Vagina (tissue), 2 donors: ENCODE results near the gene IRAK1.

Source experiments
- POLR2A ChIP-seq, 2 donors: fragments of 450-650 bp; IDR thresholded peaks; one replicate each; pipeline ENCODE4 v1.6.1; 2017; ENCODE audit warnings: antibody characterized with exemption in 2 of 2, mild to moderate bottlenecking in 2 of 2, moderate library complexity in 2 of 2
- TF ChIP-seq, protein P1 (sequence below), 3 experiments: fragments of 450-650 bp in 2 of 3; fragments of 200-600 bp in 1 of 3; sonication (generic) in 1 of 3; IDR thresholded peaks; one replicate each; pipeline ENCODE4 v1.5.1; 2017 to 2019; ENCODE audit warnings: antibody characterized with exemption in 3 of 3, mild to moderate bottlenecking in 2 of 3, moderate library complexity in 2 of 3

GRCh38 chrX:154032653-154033052 lies 13.0 kb upstream of the IRAK1 start:
- TF ChIP-seq, protein P1, sequence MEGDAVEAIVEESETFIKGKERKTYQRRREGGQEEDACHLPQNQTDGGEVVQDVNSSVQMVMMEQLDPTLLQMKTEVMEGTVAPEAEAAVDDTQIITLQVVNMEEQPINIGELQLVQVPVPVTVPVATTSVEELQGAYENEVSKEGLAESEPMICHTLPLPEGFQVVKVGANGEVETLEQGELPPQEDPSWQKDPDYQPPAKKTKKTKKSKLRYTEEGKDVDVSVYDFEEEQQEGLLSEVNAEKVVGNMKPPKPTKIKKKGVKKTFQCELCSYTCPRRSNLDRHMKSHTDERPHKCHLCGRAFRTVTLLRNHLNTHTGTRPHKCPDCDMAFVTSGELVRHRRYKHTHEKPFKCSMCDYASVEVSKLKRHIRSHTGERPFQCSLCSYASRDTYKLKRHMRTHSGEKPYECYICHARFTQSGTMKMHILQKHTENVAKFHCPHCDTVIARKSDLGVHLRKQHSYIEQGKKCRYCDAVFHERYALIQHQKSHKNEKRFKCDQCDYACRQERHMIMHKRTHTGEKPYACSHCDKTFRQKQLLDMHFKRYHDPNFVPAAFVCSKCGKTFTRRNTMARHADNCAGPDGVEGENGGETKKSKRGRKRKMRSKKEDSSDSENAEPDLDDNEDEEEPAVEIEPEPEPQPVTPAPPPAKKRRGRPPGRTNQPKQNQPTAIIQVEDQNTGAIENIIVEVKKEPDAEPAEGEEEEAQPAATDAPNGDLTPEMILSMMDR (IDR thresholded peaks at IDR 0.05), result no peak
- TF ChIP-seq POLR2A (IDR thresholded peaks at IDR 0.05), result no peak
